ENCODE results near the gene RAET1E.

DNA sequence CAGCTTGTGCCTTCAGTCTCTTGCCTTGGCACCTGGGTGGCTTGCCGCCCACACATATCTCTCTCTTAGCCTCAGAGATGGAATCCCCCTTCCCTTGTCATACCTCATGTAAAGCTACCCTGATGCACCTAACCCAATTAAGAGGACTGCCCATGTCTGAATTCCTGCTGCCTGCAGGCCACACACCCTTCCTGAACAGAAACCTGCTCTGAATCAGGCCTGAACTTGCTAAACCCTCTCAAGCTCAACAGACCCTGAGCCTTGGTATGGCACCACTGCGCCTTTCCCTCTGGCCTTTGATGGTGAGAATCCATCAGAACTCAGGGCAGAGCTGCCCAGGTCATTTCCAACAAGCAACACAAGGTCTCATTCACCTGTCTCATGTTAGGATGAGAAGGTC lies 19.8 kb upstream of the RAET1E start:
- TF ChIP-seq, protein P1, sequence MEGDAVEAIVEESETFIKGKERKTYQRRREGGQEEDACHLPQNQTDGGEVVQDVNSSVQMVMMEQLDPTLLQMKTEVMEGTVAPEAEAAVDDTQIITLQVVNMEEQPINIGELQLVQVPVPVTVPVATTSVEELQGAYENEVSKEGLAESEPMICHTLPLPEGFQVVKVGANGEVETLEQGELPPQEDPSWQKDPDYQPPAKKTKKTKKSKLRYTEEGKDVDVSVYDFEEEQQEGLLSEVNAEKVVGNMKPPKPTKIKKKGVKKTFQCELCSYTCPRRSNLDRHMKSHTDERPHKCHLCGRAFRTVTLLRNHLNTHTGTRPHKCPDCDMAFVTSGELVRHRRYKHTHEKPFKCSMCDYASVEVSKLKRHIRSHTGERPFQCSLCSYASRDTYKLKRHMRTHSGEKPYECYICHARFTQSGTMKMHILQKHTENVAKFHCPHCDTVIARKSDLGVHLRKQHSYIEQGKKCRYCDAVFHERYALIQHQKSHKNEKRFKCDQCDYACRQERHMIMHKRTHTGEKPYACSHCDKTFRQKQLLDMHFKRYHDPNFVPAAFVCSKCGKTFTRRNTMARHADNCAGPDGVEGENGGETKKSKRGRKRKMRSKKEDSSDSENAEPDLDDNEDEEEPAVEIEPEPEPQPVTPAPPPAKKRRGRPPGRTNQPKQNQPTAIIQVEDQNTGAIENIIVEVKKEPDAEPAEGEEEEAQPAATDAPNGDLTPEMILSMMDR (conservative IDR thresholded peaks at IDR 0.05; ENCODE audit: low read depth in 2 of 2) = no peak
- TF ChIP-seq EZH2 (IDR thresholded peaks at IDR 0.05; ENCODE audit: low read depth, unreplicated experiment) = no peak
- TF ChIP-seq POLR2AphosphoS5 (IDR thresholded peaks at IDR 0.05; ENCODE audit: low read depth) = no peak
